Mesothelial cell of epicardium (in vitro differentiated cells): Measurements from ENCODE around the gene ARF3. TPM values are rescaled to one million over a fixed set of nuclear protein-coding genes. Genes with fewer than 3 reads are reported as not detected.

Experiments
- DNase-seq, 2 experiments: peaks; one replicate each; pipeline ENCODE4 v3.0.0; 2021; ENCODE audit warnings: low spot score in 2 of 2; ENCODE audit not compliant: unreplicated experiment in 2 of 2
- H3K27ac Mint-ChIP-seq: 2 replicates; pipeline ENCODE4 v1.8.0; 2021; ENCODE audit warnings: mixed read lengths
- H3K27me3 Mint-ChIP-seq: 2 replicates; pipeline ENCODE4 v1.8.0; 2021; ENCODE audit warnings: low read depth, mixed read lengths
- H3K36me3 Mint-ChIP-seq: 2 replicates; pipeline ENCODE4 v1.8.0; 2021; ENCODE audit warnings: mixed read lengths
- H3K4me1 Mint-ChIP-seq: 2 replicates; pipeline ENCODE4 v1.8.0; 2021; ENCODE audit warnings: mixed read lengths
- H3K4me3 Mint-ChIP-seq: 2 replicates; pipeline ENCODE4 v1.8.0; 2021; ENCODE audit warnings: mild to moderate bottlenecking, moderate library complexity, mixed read lengths
- H3K9me3 Mint-ChIP-seq: 2 replicates; pipeline ENCODE4 v1.8.0; 2021; ENCODE audit warnings: mixed read lengths
- CTCF ChIP-seq: fragments of 200-600 bp; sonication (generic); IDR thresholded peaks from one replicate; pipeline ENCODE4 v1.5.0; 2021; ENCODE audit warnings: antibody characterized with exemption; ENCODE audit not compliant: unreplicated experiment
- total RNA-seq: library from RNA; stranded (reverse); gene quantifications from 3 replicates; pipeline ENCODE4 v1.2.1, GENCODE V29; 2021

ARF3 gene
- total RNA-seq, 1 donor from 2014 or later = 123 TPM

GRCh38 chr12:48980389-48980952 lies 23.2 kb upstream of the ARF3 start:
- H3K4me1 Mint-ChIP-seq = peaks cover 37% of the 10 kb centered on the region

GRCh38 chr12:48979602-48980388 lies 22.5 kb upstream of the ARF3 start:
- Mint-ChIP-seq H3K9me3 (no peaks in the 10 kb centered on the region), H3K27me3 (peaks cover 97% of the 10 kb centered on the region), H3K4me1 (peaks cover 37% of the 10 kb centered on the region), H3K4me3 (peak overlapping the region; percentile 43), H3K27ac (no peak overlapping the region), H3K36me3 (no peaks in the 10 kb centered on the region)
- no peak for DNase-seq
- TF ChIP-seq CTCF = no peak

More at GRCh38 chr12:48980389-48980952, 23.2 kb upstream of the ARF3 start:
- Mint-ChIP-seq H3K9me3 (no peaks in the 10 kb centered on the region), H3K4me3 (peak overlapping the region; percentile 53), H3K36me3 (no peaks in the 10 kb centered on the region), H3K27ac (no peak overlapping the region), H3K27me3 (peaks cover 97% of the 10 kb centered on the region)
- no peak for TF ChIP-seq CTCF
- DNase-seq = no peak

- Mint-ChIP-seq H3K9me3 (no peaks in the 10 kb centered on the region), H3K27ac (peak overlapping the region; percentile 28), H3K4me1 (peaks cover 37% of the 10 kb centered on the region), H3K36me3 (no peaks in the 10 kb centered on the region), H3K27me3 (peaks cover 97% of the 10 kb centered on the region), H3K4me3 (peak overlapping the region; percentile 53)
- no peak for DNase-seq
- no peak for TF ChIP-seq CTCF
Measured at GRCh38 chr12:48978741-48979601, 21.7 kb upstream of the ARF3 start.

- Mint-ChIP-seq H3K36me3 (no peaks in the 10 kb centered on the region), H3K9me3 (no peaks in the 10 kb centered on the region), H3K4me1 (peaks cover 37% of the 10 kb centered on the region), H3K4me3 (peak within 1 kb of the TSS; percentile 53), H3K27ac (peak within 1 kb of the TSS; percentile 28), H3K27me3 (peaks cover 97% of the 10 kb centered on the region)
- peak; percentile 61 for TF ChIP-seq CTCF
- no peak for DNase-seq
Measured at GRCh38 chr12:48978291-48978740, 21.0 kb upstream of the ARF3 start, which contains the start of gene WNT1. Gene WNT1 (plus strand): TSS chr12:48978322. CDS start chr12:48978651, 329 bp downstream.
